Measurements from ENCODE around the gene MKI67.

Gene MKI67

DNA sequence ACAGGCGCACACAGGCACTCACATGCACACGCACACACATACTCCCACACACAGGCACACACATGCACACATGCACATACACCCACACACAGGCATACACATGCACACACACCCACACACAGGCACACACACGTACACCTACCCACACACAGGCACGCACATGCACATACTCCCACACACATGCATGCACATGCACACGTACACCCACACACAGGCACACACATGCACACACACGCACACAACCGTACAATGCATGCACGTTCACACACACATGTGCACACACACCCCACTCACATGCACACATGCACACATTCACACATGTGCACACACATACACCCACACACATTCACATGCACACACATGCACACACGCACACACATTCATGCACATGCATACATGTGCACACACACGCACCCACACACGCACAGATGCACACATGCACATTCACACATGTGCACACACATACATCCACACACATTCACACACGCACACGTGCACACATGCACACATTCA is 59.3 kb downstream of the MKI67 start:
- TF ChIP-seq, protein P1, sequence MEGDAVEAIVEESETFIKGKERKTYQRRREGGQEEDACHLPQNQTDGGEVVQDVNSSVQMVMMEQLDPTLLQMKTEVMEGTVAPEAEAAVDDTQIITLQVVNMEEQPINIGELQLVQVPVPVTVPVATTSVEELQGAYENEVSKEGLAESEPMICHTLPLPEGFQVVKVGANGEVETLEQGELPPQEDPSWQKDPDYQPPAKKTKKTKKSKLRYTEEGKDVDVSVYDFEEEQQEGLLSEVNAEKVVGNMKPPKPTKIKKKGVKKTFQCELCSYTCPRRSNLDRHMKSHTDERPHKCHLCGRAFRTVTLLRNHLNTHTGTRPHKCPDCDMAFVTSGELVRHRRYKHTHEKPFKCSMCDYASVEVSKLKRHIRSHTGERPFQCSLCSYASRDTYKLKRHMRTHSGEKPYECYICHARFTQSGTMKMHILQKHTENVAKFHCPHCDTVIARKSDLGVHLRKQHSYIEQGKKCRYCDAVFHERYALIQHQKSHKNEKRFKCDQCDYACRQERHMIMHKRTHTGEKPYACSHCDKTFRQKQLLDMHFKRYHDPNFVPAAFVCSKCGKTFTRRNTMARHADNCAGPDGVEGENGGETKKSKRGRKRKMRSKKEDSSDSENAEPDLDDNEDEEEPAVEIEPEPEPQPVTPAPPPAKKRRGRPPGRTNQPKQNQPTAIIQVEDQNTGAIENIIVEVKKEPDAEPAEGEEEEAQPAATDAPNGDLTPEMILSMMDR (conservative IDR thresholded peaks at IDR 0.05): no peak
- no peak overlapping the region for H3K27ac ChIP-seq

DNA sequence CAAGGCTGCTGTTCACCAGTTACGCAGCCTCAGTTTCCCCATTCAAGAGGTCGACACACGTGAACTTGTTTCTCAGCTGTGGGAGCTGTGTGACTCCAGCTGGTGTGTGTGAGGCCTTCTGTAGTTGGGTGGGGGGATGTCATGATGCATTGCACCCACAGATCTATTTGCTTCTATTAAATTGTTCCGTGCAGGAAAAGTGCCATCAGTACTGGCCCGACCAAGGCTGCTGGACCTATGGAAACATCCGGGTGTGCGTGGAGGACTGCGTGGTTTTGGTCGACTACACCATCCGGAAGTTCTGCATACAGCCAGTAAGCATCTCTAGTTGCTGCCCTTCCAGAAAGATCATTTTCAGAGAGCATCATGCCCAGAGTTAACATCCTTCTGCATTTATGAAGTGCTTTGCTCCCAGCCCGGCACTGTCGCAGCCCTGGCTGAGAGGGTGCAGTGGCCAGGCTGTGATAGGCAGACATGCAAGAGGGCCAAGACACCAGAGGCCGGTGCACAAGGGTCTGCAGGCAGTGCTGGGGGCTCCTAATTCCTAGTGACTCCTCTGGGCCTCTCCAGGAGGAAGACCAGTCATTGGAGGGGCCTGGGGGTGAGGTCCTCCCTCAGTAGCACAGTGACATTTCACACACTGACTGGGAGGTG is 60.2 kb downstream of the MKI67 start:
- H3K27ac ChIP-seq: no peak overlapping the region
- TF ChIP-seq, protein P1 (conservative IDR thresholded peaks at IDR 0.05): no peak

DNA sequence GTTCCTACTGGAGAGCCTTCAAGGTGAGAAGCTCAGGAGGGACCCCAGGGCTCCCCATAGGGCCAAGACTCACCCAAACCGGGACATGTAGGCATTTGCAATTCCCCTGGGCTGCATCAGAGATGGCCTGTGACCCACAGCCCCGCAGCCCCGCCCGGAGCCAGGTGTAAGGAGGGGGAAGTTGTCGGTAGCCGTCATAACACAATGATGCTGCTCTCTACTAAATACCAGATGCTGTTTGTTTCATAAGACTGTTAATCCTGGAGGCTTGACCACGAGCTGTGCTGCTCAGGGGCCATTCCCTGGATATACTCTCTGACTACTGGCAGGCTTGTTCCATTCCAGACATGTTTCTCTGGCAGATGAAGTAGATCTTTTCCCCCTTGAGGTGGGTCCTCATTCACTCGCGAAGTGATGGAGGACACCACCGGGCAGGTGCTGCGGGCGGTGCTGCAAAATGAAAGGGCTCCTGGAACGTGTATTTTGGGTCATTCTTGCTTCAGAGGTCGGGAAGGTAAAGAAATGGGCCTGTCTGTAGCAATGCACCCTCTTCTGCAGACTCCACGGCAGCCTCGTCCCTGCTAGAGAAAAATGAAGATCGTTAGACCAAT is 61.1 kb downstream of the MKI67 start:
- no peak overlapping the region for H3K27ac ChIP-seq
- TF ChIP-seq, protein P1 (conservative IDR thresholded peaks at IDR 0.05): no peak

DNA sequence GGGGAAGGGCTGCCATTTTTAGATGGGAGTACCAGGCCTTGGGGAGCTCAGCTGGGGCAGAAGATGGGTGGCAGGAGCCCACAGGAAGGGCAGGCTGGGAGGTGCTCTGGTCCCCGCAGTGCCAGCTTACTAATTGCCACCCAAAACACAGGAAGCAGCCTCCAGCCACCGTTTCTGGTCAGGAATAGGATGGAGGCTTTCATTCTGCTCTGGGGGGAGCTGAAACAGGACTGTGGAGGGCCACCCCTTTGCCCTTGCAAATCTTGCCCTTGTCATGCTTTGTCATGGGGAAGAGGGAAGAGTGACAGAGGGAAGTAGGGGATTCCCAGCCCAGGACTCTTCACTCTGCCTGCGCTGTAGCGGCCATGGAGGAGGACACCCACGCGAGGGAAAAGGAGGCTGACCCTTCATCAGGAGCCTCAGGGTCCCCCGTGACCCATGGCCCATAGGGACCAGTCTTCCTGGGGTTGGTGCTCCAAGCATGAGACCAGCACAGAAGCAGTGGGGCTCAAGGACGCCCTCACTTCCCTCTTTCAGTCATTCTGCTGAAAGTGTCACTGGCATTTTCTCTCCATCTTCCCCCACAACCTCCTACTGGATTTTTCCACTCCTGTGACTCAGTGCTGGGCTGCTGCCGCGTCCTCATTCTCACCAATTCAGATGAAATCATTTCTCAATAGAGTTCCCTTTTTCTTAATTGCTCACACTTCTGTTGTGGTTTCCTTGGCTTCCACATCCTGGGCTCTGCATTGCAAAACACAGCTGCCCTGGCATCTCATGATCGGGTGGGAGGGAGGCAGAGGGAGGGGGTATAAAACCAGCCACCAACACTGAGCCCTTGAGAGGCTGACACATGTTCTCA is 61.9 kb downstream of the MKI67 start:
- TF ChIP-seq, protein P1 (conservative IDR thresholded peaks at IDR 0.05): no peak
- H3K27ac ChIP-seq: no peak overlapping the region

DNA sequence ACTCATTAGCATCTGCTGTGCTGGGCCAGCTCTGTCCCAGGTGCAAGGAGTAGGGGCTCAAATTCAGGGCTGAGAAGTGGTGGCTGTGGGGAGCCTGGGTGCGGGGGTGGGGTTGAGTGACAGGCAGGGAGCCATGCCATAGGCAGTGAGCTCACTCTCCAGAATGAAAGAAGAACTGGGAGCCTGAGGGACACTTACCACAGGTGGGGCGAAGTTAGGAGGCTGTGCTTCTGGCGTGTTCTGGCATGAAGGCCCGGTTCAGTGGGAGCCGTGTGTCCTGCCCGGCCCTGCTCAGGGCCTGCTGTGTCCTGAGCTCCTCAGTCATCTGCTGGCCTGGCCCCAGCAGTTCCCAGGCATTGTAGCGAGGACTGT is 62.5 kb downstream of the MKI67 start:
- no peak overlapping the region for H3K27ac ChIP-seq
- TF ChIP-seq, protein P1 (conservative IDR thresholded peaks at IDR 0.05): no peak

DNA sequence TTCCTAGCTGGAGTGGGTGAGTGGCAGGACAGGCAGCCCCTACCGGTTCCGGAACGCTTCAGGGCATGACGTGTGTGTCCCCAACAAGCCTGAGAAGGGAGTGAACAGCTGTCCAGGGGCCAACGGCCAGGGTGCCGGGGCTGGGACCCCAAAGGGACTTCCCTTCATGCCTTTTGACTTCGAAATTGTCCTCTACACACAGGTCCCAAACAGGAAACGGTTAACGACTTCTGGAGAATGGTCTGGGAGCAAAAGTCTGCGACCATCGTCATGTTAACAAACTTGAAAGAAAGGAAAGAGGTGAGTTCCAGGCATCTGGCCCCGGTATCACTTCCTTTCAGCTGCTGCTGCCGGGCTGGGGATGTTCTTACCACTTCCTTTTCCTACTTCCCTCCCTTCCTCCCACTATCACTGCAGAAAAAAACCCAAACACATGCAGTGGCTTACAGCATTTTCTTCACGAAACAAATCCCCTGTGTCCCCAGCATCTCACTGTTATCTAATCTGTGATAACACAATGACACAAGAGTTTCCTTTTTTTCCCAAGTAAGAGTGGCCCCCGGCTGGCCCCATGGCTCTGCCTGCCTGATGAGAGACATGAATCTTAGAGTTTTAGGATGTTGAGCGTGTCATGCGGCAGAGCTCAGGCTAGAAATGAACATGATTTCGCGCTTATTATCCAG is 63.2 kb downstream of the MKI67 start:
- TF ChIP-seq, protein P1 (conservative IDR thresholded peaks at IDR 0.05): no peak
- H3K27ac ChIP-seq: no peak overlapping the region

All from VCaP (cell line).